Activated CD4-positive, alpha-beta T cell treated with anti-CD3 and anti-CD28 coated beads for 36 hours (primary cell): ENCODE measurements around the gene SIX5. TPM values are rescaled to one million over a fixed set of nuclear protein-coding genes. Genes with fewer than 3 reads are reported as not detected.

ENCODE experiments used
- ATAC-seq: fragments of 200-7000 bp; cut with Tn5 transposase; one replicate; pipeline ENCODE4 v1.10.0; 2021; ENCODE audit warnings: mild to moderate bottlenecking, moderate library complexity
- CTCF ChIA-PET: fragments of 350-600 bp; sonication (Branson Sonifier 250); formaldehyde crosslinking; loops from one replicate; lab custom pipeline; 2021; ENCODE audit warnings: antibody characterized with exemption; lab: Charles Lee
- POLR2A ChIA-PET: fragments of 350-600 bp; sonication (Branson Sonifier 250); formaldehyde crosslinking; loops from one replicate; lab custom pipeline; 2021; ENCODE audit warnings: antibody characterized with exemption, inconsistent platforms; lab: Charles Lee
- DNase-seq: peaks from one replicate; pipeline ENCODE4 v3.0.0-alpha.2; 2020
- H3K27ac Mint-ChIP-seq: one replicate; pipeline ENCODE4 v1.8.0; 2021; ENCODE audit warnings: mixed read lengths
- H3K27me3 Mint-ChIP-seq: one replicate; pipeline ENCODE4 v1.8.0; 2021; ENCODE audit warnings: mixed read lengths
- H3K36me3 Mint-ChIP-seq: one replicate; pipeline ENCODE4 v1.8.0; 2021; ENCODE audit warnings: low read depth, mixed read lengths
- H3K4me1 Mint-ChIP-seq: one replicate; pipeline ENCODE4 v1.8.0; 2021; ENCODE audit warnings: mixed read lengths
- H3K4me3 Mint-ChIP-seq: one replicate; pipeline ENCODE4 v1.8.0; 2021; ENCODE audit warnings: mild to moderate bottlenecking, moderate library complexity, mixed read lengths
- H3K9me3 Mint-ChIP-seq: one replicate; pipeline ENCODE4 v1.8.0; 2021; ENCODE audit warnings: low read depth, mixed read lengths
- intact Hi-C, 2 experiments: fragments of 100-400 bp; cut with DNase I in 1 of 2; cut with micrococcal nuclease in 1 of 2; formaldehyde crosslinking; loops; one replicate each; pipeline versions ENCODE4 v1.14.2 to v1.15.1; 2022 to 2024; cut with DNase I, micrococcal nuclease
- total RNA-seq, 2 experiments: library from RNA; stranded (reverse); gene quantifications; one replicate each; pipeline ENCODE4 v1.2.3, GENCODE V29; 2021

SIX5 gene
- total RNA-seq, 2 experiments from 2014 or later = 2.0 to 2.2 TPM

DNA sequence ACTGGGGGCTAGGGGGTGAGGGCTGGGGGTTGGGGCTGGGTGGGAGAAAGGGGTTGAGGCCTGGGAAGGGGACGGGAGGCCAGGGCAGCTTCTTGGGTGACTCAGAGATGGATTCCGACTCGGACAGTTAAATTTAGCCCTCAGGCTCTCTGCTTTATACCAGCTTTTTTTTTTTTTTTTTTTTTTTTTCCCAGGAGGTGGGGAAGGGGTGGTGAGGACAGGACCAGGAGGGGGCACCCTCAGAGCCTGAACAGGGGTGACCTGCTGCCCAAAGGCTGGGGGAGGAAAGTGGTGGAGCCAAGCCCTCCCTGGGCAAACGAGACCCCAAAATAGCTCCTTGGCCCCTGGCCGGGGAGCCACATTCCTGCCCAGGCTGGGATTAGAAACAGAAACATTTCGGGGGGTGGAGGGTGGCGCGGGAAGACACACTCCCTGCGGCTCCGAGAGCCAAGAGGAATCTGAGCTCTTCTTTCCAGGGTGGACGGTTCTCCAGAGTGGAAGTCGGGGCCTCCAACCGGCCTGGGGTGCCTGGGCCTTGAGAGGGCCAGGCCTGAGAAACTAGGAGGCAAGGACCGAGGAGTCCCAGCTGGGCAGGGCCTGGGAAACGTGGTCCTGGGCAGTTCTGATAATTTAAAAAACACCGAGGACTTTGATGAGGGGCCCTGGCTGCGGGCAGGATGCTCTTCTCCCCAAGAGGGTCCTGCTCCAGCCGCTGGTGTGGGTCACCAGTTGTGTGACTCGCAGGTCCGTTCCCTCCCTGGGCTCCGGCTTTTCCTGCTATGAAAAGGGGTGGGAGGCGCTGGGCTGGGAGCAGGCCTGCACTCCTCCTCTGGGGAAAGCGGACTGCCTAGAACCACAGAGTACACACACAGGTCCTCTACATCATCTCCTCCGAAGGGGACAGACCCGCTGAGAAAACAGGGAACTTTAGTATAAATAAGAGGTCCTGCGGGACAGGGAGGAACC is 14.1 kb upstream of the SIX5 start:
- Mint-ChIP-seq H3K27ac (no peak overlapping the region), H3K4me3 (no peak overlapping the region), H3K4me1 (peaks cover 16% of the 10 kb centered on the region), H3K9me3 (no peaks in the 10 kb centered on the region), H3K27me3 (peaks cover 9% of the 10 kb centered on the region), H3K36me3 (peaks cover 29% of the 10 kb centered on the region)
- no peak for DNase-seq
- ChIA-PET CTCF (interaction anchor here (0.7 kb wide), 1 partner anchor 10 kb away, joined by 3 read pairs; no protein-coding TSS in a partner anchor), POLR2A (interaction anchor here (0.8 kb wide), 1 partner anchor 19 kb away, joined by 3 read pairs; no protein-coding TSS in a partner anchor)
- no peak for ATAC-seq
- intact Hi-C loops = no loop called here

DNA sequence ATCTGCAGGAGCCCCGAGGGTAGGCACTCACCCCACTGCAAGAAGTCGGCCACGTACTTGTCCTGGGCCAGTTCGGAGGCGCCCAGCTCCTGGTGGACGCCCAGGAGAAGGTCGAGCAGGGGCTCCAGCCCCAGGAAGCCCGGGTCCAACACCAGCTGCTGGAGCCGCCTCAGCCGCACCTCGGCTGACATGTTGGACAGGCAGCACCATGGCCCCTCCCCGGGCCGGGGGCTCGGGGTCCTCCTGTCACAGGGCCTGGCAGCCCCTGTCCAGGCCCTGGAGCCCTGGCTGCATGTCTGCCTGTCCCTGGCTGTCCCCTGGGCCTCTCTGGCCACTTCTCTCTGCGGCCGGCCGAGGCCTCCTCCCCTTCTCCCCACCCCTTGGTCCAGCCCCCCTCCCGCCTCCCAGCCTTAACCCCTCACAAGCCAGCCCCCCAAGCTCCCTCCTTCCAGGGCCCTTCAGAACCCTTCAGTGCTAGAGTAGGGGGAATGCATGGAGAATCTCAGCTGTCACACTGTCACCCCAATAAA is 13.2 kb upstream of the SIX5 start, which contains the start of gene DMPK:
DMPK (minus strand) TSS at position 329 of the 530 bp plus-strand sequence; CDS start at position 191, 138 bp downstream.
- intact Hi-C loops = no loop called here
- Mint-ChIP-seq H3K27me3 (peaks cover 9% of the 10 kb centered on the region), H3K4me1 (peaks cover 16% of the 10 kb centered on the region), H3K9me3 (no peaks in the 10 kb centered on the region), H3K4me3 (no peak within 1 kb of the TSS), H3K27ac (no peak within 1 kb of the TSS), H3K36me3 (peaks cover 25% of the 10 kb centered on the region)
- ATAC-seq = no peak
- ChIA-PET CTCF (no interaction called here), POLR2A (no interaction called here)
- DNase-seq = no peak

- no peak overlapping the region for H3K27ac Mint-ChIP-seq
- ChIA-PET POLR2A (interaction anchor here (0.5 kb wide), 1 partner anchor 110 kb away, joined by 3 read pairs; no protein-coding TSS in a partner anchor), CTCF (no interaction called here)
- intact Hi-C loops = no loop called here
- peaks cover 27% of the 10 kb centered on the region for H3K36me3 Mint-ChIP-seq
- ATAC-seq (no peak), DNase-seq (no peak)
- peaks cover 9% of the 10 kb centered on the region for H3K27me3 Mint-ChIP-seq
- no peaks in the 10 kb centered on the region for H3K9me3 Mint-ChIP-seq
- peaks cover 16% of the 10 kb centered on the region for H3K4me1 Mint-ChIP-seq
- H3K4me3 Mint-ChIP-seq = no peak overlapping the region
Observed at GRCh38 chr19:45781214-45782161, 12.4 kb upstream of the SIX5 start.

GRCh38 chr19:45780448-45781213 is 11.6 kb upstream of the SIX5 start:
- H3K27ac Mint-ChIP-seq = no peak overlapping the region
- ATAC-seq = no peak
- no peaks in the 10 kb centered on the region for H3K9me3 Mint-ChIP-seq
- peaks cover 16% of the 10 kb centered on the region for H3K4me1 Mint-ChIP-seq
- ChIA-PET POLR2A (no interaction called here), CTCF (interaction anchor here (1.8 kb wide), 1 partner anchor 11 kb away, joined by 30 read pairs; the partner anchor contains the start of gene SIX5)
- DNase-seq = no peak
- intact Hi-C loops = no loop called here
- peaks cover 22% of the 10 kb centered on the region for H3K36me3 Mint-ChIP-seq
- H3K4me3 Mint-ChIP-seq = no peak overlapping the region
- peaks cover 9% of the 10 kb centered on the region for H3K27me3 Mint-ChIP-seq

GRCh38 chr19:45780146-45780447 is 11.0 kb upstream of the SIX5 start:
- Mint-ChIP-seq H3K27ac (no peak overlapping the region), H3K36me3 (peaks cover 19% of the 10 kb centered on the region), H3K9me3 (no peaks in the 10 kb centered on the region), H3K4me3 (no peak overlapping the region), H3K4me1 (peaks cover 16% of the 10 kb centered on the region), H3K27me3 (peaks cover 9% of the 10 kb centered on the region)
- intact Hi-C loops = no loop called here
- DNase-seq (no peak), ATAC-seq (no peak)
- ChIA-PET CTCF (interaction anchor here (1.8 kb wide), 1 partner anchor 10 kb away, joined by 30 read pairs; the partner anchor contains the start of gene SIX5), POLR2A (no interaction called here)

DNA sequence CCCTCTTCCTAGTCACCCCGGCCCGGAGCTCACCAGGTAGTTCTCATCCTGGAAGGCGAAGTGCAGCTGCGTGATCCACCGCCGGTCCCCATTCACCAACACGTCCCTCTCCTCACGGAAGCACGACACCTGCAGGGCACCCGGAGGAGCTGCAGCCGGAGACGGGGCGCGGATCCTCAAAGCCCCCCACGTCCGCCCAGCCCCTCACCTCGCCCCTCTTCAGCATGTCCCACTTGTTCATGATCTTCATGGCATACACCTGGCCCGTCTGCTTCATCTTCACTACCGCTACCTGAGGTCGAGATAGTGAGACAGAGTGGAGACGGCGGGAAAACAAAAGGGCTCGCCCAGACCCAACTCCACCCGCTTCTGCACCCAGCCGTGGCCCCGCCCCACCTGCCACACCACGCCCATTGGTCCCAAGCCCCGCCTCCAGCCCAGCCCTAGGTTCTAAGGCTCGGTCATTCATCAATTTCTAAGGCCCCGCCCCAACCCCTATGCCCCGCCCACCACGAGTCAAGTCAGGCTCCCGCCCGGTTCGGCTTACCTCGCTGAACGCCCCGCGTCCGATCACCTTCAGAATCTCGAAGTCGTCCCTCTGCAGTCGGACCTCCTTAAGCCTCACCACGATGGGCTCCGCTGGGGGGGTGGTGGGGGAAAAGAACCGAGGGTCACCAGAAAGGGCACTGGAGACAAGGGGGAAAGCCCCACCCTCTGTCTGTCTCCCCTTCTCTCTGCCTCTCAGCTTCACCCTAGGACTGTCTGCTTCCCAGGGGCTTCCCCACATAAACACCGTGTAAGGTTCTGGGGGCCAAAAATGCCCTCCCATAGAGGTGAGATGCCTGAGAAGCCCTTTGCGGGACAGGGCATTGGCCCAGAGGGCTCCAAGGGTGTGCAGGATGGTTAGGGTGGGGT is 10.4 kb upstream of the SIX5 start:
- peaks cover 16% of the 10 kb centered on the region for H3K4me1 Mint-ChIP-seq
- peak; percentile 99 for ATAC-seq
- H3K27me3 Mint-ChIP-seq = peaks cover 9% of the 10 kb centered on the region
- peak overlapping the region; percentile 47 for H3K4me3 Mint-ChIP-seq
- no peaks in the 10 kb centered on the region for H3K9me3 Mint-ChIP-seq
- no peak overlapping the region for H3K27ac Mint-ChIP-seq
- intact Hi-C loops = loop anchor here (1.0 kb wide), 5 partner anchors 9 to 216 kb away; partner anchors contain the start of genes DMWD (in 2 of the 2), CCDC61 (in 1 of the 2) and OPA3 (in 1 of the 2)
- H3K36me3 Mint-ChIP-seq = peaks cover 18% of the 10 kb centered on the region
- ChIA-PET CTCF (interaction anchor here (0.6 to 1.8 kb wide), 12 partner anchors 10 to 1869 kb away, joined by 3 to 30 read pairs (median 4); partner anchors contain the start of gene SIX5), POLR2A (interaction anchor here (0.7 to 1.1 kb wide), 2 partner anchors 10 to 12 kb away, joined by 3 to 4 read pairs; partner anchors contain the start of gene SIX5)
- DNase-seq = peak; percentile 97

DNA sequence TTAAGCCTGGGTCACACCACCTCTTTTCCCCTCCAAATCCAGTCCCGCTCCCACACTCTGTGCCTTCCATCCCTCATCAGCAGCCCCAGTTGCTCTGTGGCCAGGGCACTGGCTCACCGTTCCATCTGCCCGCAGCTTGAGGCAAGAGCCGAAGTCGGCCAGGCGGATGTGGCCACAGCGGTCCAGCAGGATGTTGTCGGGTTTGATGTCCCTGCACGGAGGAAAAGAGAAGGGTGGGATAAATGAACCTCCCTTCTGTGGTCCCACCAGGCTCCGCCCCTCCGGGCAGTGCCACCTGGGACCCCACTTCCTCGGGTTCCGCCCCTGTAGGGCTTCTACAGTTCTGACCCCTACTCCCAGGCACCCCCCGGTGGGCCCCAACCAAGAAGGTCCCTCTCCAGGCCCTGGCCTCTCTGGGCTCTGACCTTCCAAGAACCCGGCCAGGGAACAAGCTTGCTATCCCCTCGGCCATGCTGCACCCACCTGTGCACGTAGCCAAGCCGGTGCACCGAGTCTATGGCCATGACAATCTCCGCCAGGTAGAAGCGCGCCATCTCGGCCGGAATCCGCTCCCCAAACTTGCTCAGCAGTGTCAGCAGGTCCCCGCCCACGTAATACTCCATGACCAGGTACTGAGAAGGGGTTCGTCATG is 9.1 kb upstream of the SIX5 start:
- POLR2A ChIA-PET = no interaction called here
- peaks cover 9% of the 10 kb centered on the region for H3K27me3 Mint-ChIP-seq
- intact Hi-C loops = no loop called here

GRCh38 chr19:45777395-45777961 is 8.4 kb upstream of the SIX5 start:
- H3K27me3 Mint-ChIP-seq = peaks cover 9% of the 10 kb centered on the region

More for the DNA sequence above, 9.1 kb upstream of the SIX5 start:
- Mint-ChIP-seq H3K27ac (no peak overlapping the region), H3K4me1 (peaks cover 16% of the 10 kb centered on the region), H3K4me3 (no peak overlapping the region), H3K36me3 (peaks cover 14% of the 10 kb centered on the region), H3K9me3 (no peaks in the 10 kb centered on the region)
- ATAC-seq (no peak), DNase-seq (no peak)
- CTCF ChIA-PET = interaction anchor here (0.7 kb wide), 1 partner anchor 21 kb away, joined by 3 read pairs; no protein-coding TSS in a partner anchor

GRCh38 chr19:45774765-45775164 is 5.7 kb upstream of the SIX5 start:
- Mint-ChIP-seq H3K36me3 (peaks cover 17% of the 10 kb centered on the region), H3K4me3 (no peak overlapping the region), H3K27me3 (peaks cover 4% of the 10 kb centered on the region), H3K9me3 (no peaks in the 10 kb centered on the region), H3K4me1 (peaks cover 16% of the 10 kb centered on the region), H3K27ac (no peak overlapping the region)
- ATAC-seq (no peak), DNase-seq (no peak)
- intact Hi-C loops = no loop called here
- ChIA-PET CTCF (interaction anchor here (7.5 kb wide), 1 partner anchor 22 kb away, joined by 126 read pairs; the partner anchor contains the start of gene DMWD), POLR2A (no interaction called here)

More at GRCh38 chr19:45777395-45777961, 8.4 kb upstream of the SIX5 start:
- ChIA-PET POLR2A (no interaction called here), CTCF (interaction anchor here (0.7 kb wide), 1 partner anchor 20 kb away, joined by 3 read pairs; no protein-coding TSS in a partner anchor)
- peaks cover 14% of the 10 kb centered on the region for H3K36me3 Mint-ChIP-seq
- no peak overlapping the region for H3K27ac Mint-ChIP-seq
- no peaks in the 10 kb centered on the region for H3K9me3 Mint-ChIP-seq
- H3K4me3 Mint-ChIP-seq = no peak overlapping the region
- ATAC-seq (no peak), DNase-seq (no peak)
- intact Hi-C loops = no loop called here
- peaks cover 16% of the 10 kb centered on the region for H3K4me1 Mint-ChIP-seq
